HG03139 (cell line): ENCODE results near the gene ANK2.

Experiments
- ATAC-seq: cut with Tn5 transposase; IDR thresholded peaks from one replicate; pipeline ENCODE4 v1.9.1; 2021; ENCODE audit not compliant: unreplicated experiment

The ANK2 gene

GRCh38 chr4:113145519-113146291 lies 96.3 kb downstream of the ANK2 start:
- ATAC-seq: no peak

GRCh38 chr4:113146876-113147358 lies 97.5 kb downstream of the ANK2 start:
- peak; percentile 75 for ATAC-seq

- no peak for ATAC-seq
Observed at GRCh38 chr4:113147498-113148111, 98.2 kb downstream of the ANK2 start.

- ATAC-seq: no peak
Observed at GRCh38 chr4:113148925-113149324, 99.5 kb downstream of the ANK2 start.

GRCh38 chr4:113153529-113154101 lies 104.2 kb downstream of the ANK2 start:
- no peak for ATAC-seq

GRCh38 chr4:113154281-113154680 lies 104.8 kb downstream of the ANK2 start:
- ATAC-seq: no peak

- ATAC-seq: no peak
Observed at GRCh38 chr4:113157086-113157857, 107.8 kb downstream of the ANK2 start.

- ATAC-seq: no peak
Observed at GRCh38 chr4:113159942-113160545, 110.6 kb downstream of the ANK2 start.

- no peak for ATAC-seq
Observed at GRCh38 chr4:113160548-113160947, 111.1 kb downstream of the ANK2 start.

- no peak for ATAC-seq
Observed at GRCh38 chr4:113162089-113162488, 112.6 kb downstream of the ANK2 start.

GRCh38 chr4:113169368-113169767 lies 119.9 kb downstream of the ANK2 start:
- no peak for ATAC-seq

- no peak for ATAC-seq
Observed at GRCh38 chr4:113170115-113170804, 120.8 kb downstream of the ANK2 start.

- no peak for ATAC-seq
Observed at GRCh38 chr4:113170805-113171468, 121.5 kb downstream of the ANK2 start.

GRCh38 chr4:113173126-113173792 lies 123.8 kb downstream of the ANK2 start:
- no peak for ATAC-seq

- no peak for ATAC-seq
Observed at GRCh38 chr4:113173793-113174264, 124.4 kb downstream of the ANK2 start.

- no peak for ATAC-seq
Observed at GRCh38 chr4:113179091-113179490, 129.6 kb downstream of the ANK2 start.

GRCh38 chr4:113179996-113180395 lies 130.5 kb downstream of the ANK2 start:
- no peak for ATAC-seq

GRCh38 chr4:113181289-113182007 lies 132.0 kb downstream of the ANK2 start:
- no peak for ATAC-seq
